Panc1 (cell line): ENCODE measurements around the gene PSMD3. TPM values are rescaled to one million over a fixed set of nuclear protein-coding genes. Genes with fewer than 3 reads are reported as not detected.

ENCODE experiments used
- ATAC-seq: fragments of 200-7000 bp; cut with Tn5 transposase; 2 replicates; pipeline ENCODE4 v1.9.1; 2020; ENCODE audit warnings: mild to moderate bottlenecking, moderate library complexity
- BruUV-seq: library from RNA; stranded (reverse); fragments of 400-500 nt; replicated peaks from 2 replicates; lab custom pipeline; 2021; lab: Mats Ljungman, UMichigan
- CTCF ChIA-PET: fragments of 300-600 bp; sonication (Branson Sonifier 250); formaldehyde crosslinking; loops from one replicate; lab custom pipeline; 2022; ENCODE audit warnings: antibody characterized with exemption; lab: Charles Lee
- POLR2A ChIA-PET: fragments of 300-600 bp; sonication (Branson Sonifier 250); formaldehyde crosslinking; loops from one replicate; lab custom pipeline; 2022; ENCODE audit warnings: antibody characterized with exemption; lab: Charles Lee
- DNase-seq: peaks from one replicate; pipeline ENCODE4 v3.0.0-alpha.2; 2010; ENCODE audit warnings: low read depth, low spot score
- H3K27ac ChIP-seq: 2 replicates; pipeline ENCODE4 v1.5.1; 2011; ENCODE audit warnings: mild to moderate bottlenecking, low read length, inconsistent platforms
- H3K27me3 ChIP-seq: fragments of 200-500 bp; sonication (Bioruptor generic); 2 replicates; pipeline ENCODE4 v1.6.0; 2014; ENCODE audit warnings: low read length, inconsistent platforms; ENCODE audit not compliant: control insufficient read depth, insufficient read depth
- H3K36me3 ChIP-seq: fragments of 200-500 bp; sonication (Bioruptor generic); 2 replicates; pipeline ENCODE4 v1.5.1; 2014; ENCODE audit warnings: inconsistent platforms, mild to moderate bottlenecking, low read length, moderate library complexity; ENCODE audit not compliant: control insufficient read depth, insufficient read depth
- H3K4me1 ChIP-seq: 2 replicates; pipeline ENCODE4 v1.5.1; 2011; ENCODE audit warnings: inconsistent platforms, mild to moderate bottlenecking, low read length, moderate library complexity; ENCODE audit not compliant: control insufficient read depth, insufficient read depth
- H3K4me3 ChIP-seq, 2 experiments: 2 replicates each; pipeline ENCODE4 v1.5.1; 2011 to 2012; ENCODE audit warnings: low read depth in 2 of 2, low read length in 2 of 2, mild to moderate bottlenecking in 2 of 2, inconsistent platforms in 1 of 2, moderate library complexity in 1 of 2
- H3K9me3 ChIP-seq: fragments of 200-500 bp; sonication (Bioruptor generic); 2 replicates; pipeline ENCODE4 v1.5.1; 2014; ENCODE audit warnings: low read depth, mild to moderate bottlenecking, inconsistent platforms, low read length, moderate library complexity; ENCODE audit not compliant: control insufficient read depth, insufficient read depth
- CTCF ChIP-seq: fragments of 450-650 bp; IDR thresholded peaks from 2 replicates; pipeline ENCODE4 v1.5.1; 2017; ENCODE audit warnings: mild to moderate bottlenecking
- POLR2AphosphoS5 ChIP-seq: IDR thresholded peaks from 2 replicates; pipeline ENCODE4 v1.6.1; 2012; ENCODE audit warnings: mild to moderate bottlenecking, low read depth, low read length, moderate library complexity
- REST ChIP-seq, 2 experiments: IDR thresholded peaks; 2 replicates each; pipeline ENCODE4 v1.6.1; 2011 to 2012; ENCODE audit warnings: low read depth in 2 of 2, control low read depth in 1 of 2, low read length in 1 of 2, mild to moderate bottlenecking in 1 of 2, moderate library complexity in 1 of 2; ENCODE audit not compliant: insufficient read depth in 1 of 2
- SIN3A ChIP-seq: IDR thresholded peaks from 2 replicates; pipeline ENCODE4 v1.6.1; 2012; ENCODE audit warnings: low read depth, mild to moderate bottlenecking, low read length, moderate library complexity, borderline replicate concordance; ENCODE audit not compliant: insufficient read depth
- TCF7L2 ChIP-seq: IDR thresholded peaks from 2 replicates; pipeline ENCODE4 v1.6.1; 2011; ENCODE audit warnings: mild to moderate bottlenecking, low read depth, low read length, inconsistent platforms
- in situ Hi-C: cut with HindIII; loops from 2 replicates; pipeline ENCODE4 v1.10.0; 2016; ENCODE audit warnings: low sequenced_read_pairs, low pct_unique_long_range_greater_than_20kb
- intact Hi-C: fragments of 100-400 bp; cut with micrococcal nuclease; formaldehyde crosslinking; loops from one replicate; pipeline ENCODE4 v1.10.0; 2022; ENCODE audit not compliant: unreplicated experiment
- total RNA-seq: library from RNA; stranded (reverse); gene quantifications from one replicate; pipeline ENCODE4 v1.2.1, GENCODE V29; 2021; ENCODE audit not compliant: unreplicated experiment

The PSMD3 gene
- total RNA-seq, 1 experiment from 2014 or later: 175 TPM

- H3K4me1 ChIP-seq: peaks cover 12% of the 10 kb centered on the region
- ATAC-seq (no peak), DNase-seq (no peak)
- intact Hi-C loops (no loop called here), in situ Hi-C loops (no loop called here)
- H3K36me3 ChIP-seq: no peaks in the 10 kb centered on the region
- TF ChIP-seq POLR2AphosphoS5 (no peak), SIN3A (no peak), TCF7L2 (no peak), CTCF (no peak), REST (IDR thresholded peaks at IDR 0.05; ENCODE audit: insufficient read depth in 1 of 2, low read depth in 2 of 2, low read length in 1 of 2) (no peak)
- no TSS peak for BruUV-seq
- ChIA-PET CTCF (interaction anchor here (0.6 to 0.7 kb wide), 2 partner anchors 11 to 58 kb away, joined by 3 to 5 read pairs; no protein-coding TSS in a partner anchor), POLR2A (interaction anchor here (0.6 kb wide), 1 partner anchor 64 kb away, joined by 7 read pairs; no protein-coding TSS in a partner anchor)
- H3K9me3 ChIP-seq: no peaks in the 10 kb centered on the region
- H3K4me3 ChIP-seq: no peak overlapping the region
- no peaks in the 10 kb centered on the region for H3K27me3 ChIP-seq
- no peak overlapping the region for H3K27ac ChIP-seq
Observed at GRCh38 chr17:40023590-40024292, 43.1 kb downstream of the PSMD3 start.

GRCh38 chr17:40024901-40025300 lies 44.3 kb downstream of the PSMD3 start:
- DNase-seq (no peak), ATAC-seq (no peak)
- Histone ChIP-seq H3K27ac (no peak overlapping the region), H3K9me3 (no peaks in the 10 kb centered on the region), H3K36me3 (no peaks in the 10 kb centered on the region), H3K4me3 (no peak overlapping the region), H3K4me1 (peaks cover 12% of the 10 kb centered on the region), H3K27me3 (no peaks in the 10 kb centered on the region)
- in situ Hi-C loops: no loop called here
- POLR2A ChIA-PET: interaction anchor here (0.6 kb wide), 1 partner anchor 1635 kb away, joined by 4 read pairs; no protein-coding TSS in a partner anchor
- intact Hi-C loops: no loop called here
- CTCF ChIA-PET: no interaction called here
- TF ChIP-seq TCF7L2 (no peak), CTCF (no peak), SIN3A (no peak), POLR2AphosphoS5 (no peak), REST (IDR thresholded peaks at IDR 0.05; ENCODE audit: insufficient read depth in 1 of 2, low read depth in 2 of 2, low read length in 1 of 2) (no peak)
- no TSS peak for BruUV-seq
